OCI-LY3 (cell line): ENCODE results near the gene SLC26A8.

Source experiments
- H2AFZ ChIP-seq: fragments of 200-600, 300-600 bp; shearing (Covaris generic); 2 replicates; pipeline ENCODE4 v1.6.0; 2014; ENCODE audit warnings: antibody characterized with exemption, low read depth, low read length
- H3K27ac ChIP-seq: fragments of 200-600, 300-600 bp; sonication (generic); 2 replicates; pipeline ENCODE4 v1.5.1; 2014; ENCODE audit warnings: mild to moderate bottlenecking, low read length, moderate library complexity, mixed read lengths
- H3K27me3 ChIP-seq: fragments of 200-600, 300-600 bp; sonication (generic); 2 replicates; pipeline ENCODE4 v1.6.1; 2014; ENCODE audit warnings: low read depth, low read length, mixed read lengths
- H3K36me3 ChIP-seq: fragments of 200-600, 300-600 bp; sonication (generic); replicated peaks from 2 replicates; pipeline ENCODE3; 2014; ENCODE audit warnings: low read depth, low read length, mixed read lengths
- H3K4me1 ChIP-seq: fragments of 300-600, 200-600 bp; sonication (generic); 2 replicates; pipeline ENCODE4 v1.6.1; 2014; ENCODE audit warnings: low read length, mixed read lengths
- H3K4me2 ChIP-seq: fragments of 200-600, 300-600 bp; sonication (generic); 2 replicates; pipeline ENCODE4 v1.6.1; 2014; ENCODE audit warnings: low read length, mixed read lengths
- H3K4me3 ChIP-seq: fragments of 300-600, 200-600 bp; sonication (generic); 2 replicates; pipeline ENCODE4 v1.5.1; 2014; ENCODE audit warnings: antibody characterized with exemption, mild to moderate bottlenecking, low read length, moderate library complexity
- H3K79me2 ChIP-seq: fragments of 300-600, 200-600 bp; shearing (Covaris generic); 2 replicates; pipeline ENCODE4 v1.6.1; 2014; ENCODE audit warnings: mild to moderate bottlenecking, low read length, mixed read lengths
- H3K9ac ChIP-seq: fragments of 300-600, 200-600 bp; shearing (Covaris generic); 2 replicates; pipeline ENCODE4 v1.6.0; 2014; ENCODE audit warnings: mild to moderate bottlenecking, low read length, moderate library complexity
- H3K9me3 ChIP-seq: fragments of 200-600, 300-600 bp; shearing (Covaris generic); 2 replicates; pipeline ENCODE4 v1.6.1; 2014; ENCODE audit warnings: low read length, mixed read lengths; ENCODE audit not compliant: insufficient read depth
- H4K20me1 ChIP-seq: fragments of 200-600, 300-600 bp; sonication (generic); 2 replicates; pipeline ENCODE4 v1.6.1; 2016; ENCODE audit warnings: low read length, mixed read lengths; ENCODE audit not compliant: insufficient read depth
- CTCF ChIP-seq: fragments of 200-600, 300-600 bp; sonication (generic); IDR thresholded peaks from 2 replicates; pipeline ENCODE4 v1.5.1; 2014; ENCODE audit warnings: antibody characterized with exemption, low read length, low read depth
- EZH2phosphoT487 ChIP-seq: fragments of 200-600 bp; shearing (Covaris generic); IDR thresholded peaks from 2 replicates; pipeline ENCODE4 v1.6.1; 2018; ENCODE audit warnings: antibody characterized with exemption, mixed run types, low read depth

The SLC26A8 gene

GRCh38 chr6:35895560-35895959, 128.9 kb downstream of the SLC26A8 start:
- peaks cover 70% of the 10 kb centered on the region for H4K20me1 ChIP-seq
- no peak overlapping the region for H3K27ac ChIP-seq
- H3K4me3 ChIP-seq, result no peak overlapping the region
- H3K4me2 ChIP-seq, result no peak overlapping the region
- H2AFZ ChIP-seq, result no peak overlapping the region
- peaks cover 41% of the 10 kb centered on the region for H3K36me3 ChIP-seq
- TF ChIP-seq EZH2phosphoT487 (no peak), CTCF (no peak)
- H3K27me3 ChIP-seq, result no peaks in the 10 kb centered on the region
- no peaks in the 10 kb centered on the region for H3K4me1 ChIP-seq
- H3K9me3 ChIP-seq, result no peaks in the 10 kb centered on the region
- H3K9ac ChIP-seq, result no peak overlapping the region
- peaks cover 100% of the 10 kb centered on the region for H3K79me2 ChIP-seq

GRCh38 chr6:35894776-35895175, 129.7 kb downstream of the SLC26A8 start:
- no peak overlapping the region for H2AFZ ChIP-seq
- H3K36me3 ChIP-seq, result peaks cover 40% of the 10 kb centered on the region
- no peaks in the 10 kb centered on the region for H3K27me3 ChIP-seq
- H3K79me2 ChIP-seq, result peaks cover 98% of the 10 kb centered on the region
- no peak overlapping the region for H3K4me2 ChIP-seq
- no peak overlapping the region for H3K9ac ChIP-seq
- no peak overlapping the region for H3K27ac ChIP-seq
- H3K9me3 ChIP-seq, result no peaks in the 10 kb centered on the region
- no peak overlapping the region for H3K4me3 ChIP-seq
- TF ChIP-seq EZH2phosphoT487 (no peak), CTCF (no peak)
- peaks cover 63% of the 10 kb centered on the region for H4K20me1 ChIP-seq
- H3K4me1 ChIP-seq, result no peaks in the 10 kb centered on the region
